ENCODE results near the gene KRTAP4-6. TPM values are rescaled to one million over a fixed set of nuclear protein-coding genes. Genes with fewer than 3 reads are reported as not detected.
"Not testable (repeated sequence)": the region's sequence is repeated elsewhere in the genome, so short reads cannot be mapped to it uniquely, and the experiment has no call there.

Gene KRTAP4-6
- total RNA-seq (2014; rRNA removed; shearing (Covaris generic)): not detected in 2 replicates

DNA sequence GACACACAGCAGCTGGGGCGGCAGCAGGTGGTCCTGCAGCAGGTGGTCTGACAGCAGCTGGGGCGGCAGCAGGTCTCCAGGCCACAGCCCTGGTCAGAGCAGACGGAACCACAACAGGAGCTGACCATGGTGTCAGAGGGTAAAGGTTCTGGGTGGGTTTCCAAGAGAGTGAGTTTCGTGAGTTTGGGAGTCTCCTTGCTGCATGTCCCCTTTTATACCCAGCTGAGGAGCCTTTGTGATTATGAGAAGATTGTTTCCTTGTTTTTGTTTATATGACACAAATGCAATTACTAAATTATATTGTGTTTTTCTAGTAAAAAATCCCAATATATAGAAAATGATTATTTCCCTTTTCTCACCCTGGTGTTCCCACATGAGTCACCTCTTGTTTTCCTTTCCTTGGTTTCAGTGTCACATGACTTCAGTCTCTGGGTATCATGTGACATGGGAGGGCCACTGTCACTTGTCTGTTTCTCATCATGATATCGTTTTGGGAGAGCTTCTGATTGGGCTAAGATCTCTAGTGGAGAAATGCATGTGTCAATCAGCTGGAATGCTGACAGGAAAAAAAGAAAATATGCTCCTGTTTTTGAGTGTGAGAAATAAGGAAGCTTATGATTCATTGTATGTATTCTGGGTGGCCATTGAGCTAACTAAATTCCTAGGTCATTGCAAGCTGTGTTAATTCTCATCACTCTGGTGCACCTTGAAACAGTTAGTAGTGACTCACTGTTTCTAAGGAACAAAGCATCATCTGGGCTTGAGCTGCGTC lies at the start of gene KRTAP4-6:
KRTAP4-6 (minus strand) TSS at position 185 of the 772 bp plus-strand sequence; CDS start at position 128, 57 bp downstream.
- peak; percentile 46 for DNase-seq (ENCODE audit: low read depth)

GRCh38 chr17:41189837-41190318 lies 49.5 kb upstream of the KRTAP4-6 start, which contains the start of gene KRTAP9-1:
Gene KRTAP9-1, plus strand, starts transcription at chr17:41189887. Its CDS starts 0 bp downstream, at chr17:41189887.
- not testable (repeated sequence) for DNase-seq (ENCODE audit: low read depth)

- DNase-seq (ENCODE audit: low read depth): no peak
These were observed 46.5 kb upstream of the KRTAP4-6 start for GRCh38 chr17:41186872-41187271.

DNA sequence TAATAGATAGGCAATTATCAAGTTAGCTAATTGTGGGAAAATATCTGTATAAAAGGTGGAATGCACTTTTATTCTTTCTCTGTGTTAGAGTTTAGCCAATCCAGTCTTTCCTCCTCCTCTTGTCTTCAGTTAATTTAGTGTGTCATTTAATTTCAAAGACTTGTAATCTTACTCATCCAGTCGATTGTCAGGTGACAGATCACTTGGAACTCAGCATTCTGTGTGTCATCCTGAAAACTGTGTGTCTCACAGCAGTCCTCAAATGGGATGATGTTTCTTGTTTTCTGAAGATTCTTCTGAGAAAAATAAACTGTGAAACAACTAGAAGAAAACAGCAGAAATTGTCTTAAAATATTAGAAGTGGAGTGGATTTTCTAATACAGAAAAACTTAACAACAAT lies 44.7 kb upstream of the KRTAP4-6 start:
- DNase-seq (ENCODE audit: low read depth): no peak

- no peak for DNase-seq (ENCODE audit: low read depth)
These were observed 44.2 kb upstream of the KRTAP4-6 start, which contains the start of gene KRTAP4-1 for GRCh38 chr17:41184480-41184961. Gene KRTAP4-1, minus strand, starts transcription at chr17:41184911. Its CDS starts 57 bp downstream, at chr17:41184854.

- peak; percentile 18 for DNase-seq (ENCODE audit: low read depth)
These were observed 38.7 kb upstream of the KRTAP4-6 start for GRCh38 chr17:41178843-41179616.

DNA sequence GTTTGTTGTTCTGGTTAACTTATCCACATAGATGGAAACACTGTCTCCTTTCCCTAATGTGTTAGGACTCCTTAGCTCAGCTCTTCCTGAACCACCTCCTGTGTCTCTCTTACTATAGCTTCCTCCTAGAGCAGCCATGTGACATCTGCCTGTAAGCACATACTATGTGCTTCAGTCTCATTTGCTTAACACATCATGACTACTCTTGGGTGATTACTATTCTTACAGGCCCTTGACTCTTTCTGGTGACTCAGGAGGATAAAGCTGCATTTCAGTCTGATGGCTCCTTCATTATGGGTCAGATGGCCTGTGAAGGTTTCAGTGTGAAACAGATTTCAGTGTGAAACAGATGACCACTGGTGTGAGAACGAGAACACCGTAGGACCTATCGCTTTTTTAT lies 38.0 kb upstream of the KRTAP4-6 start:
- DNase-seq (ENCODE audit: low read depth): peak; percentile 34

DNA sequence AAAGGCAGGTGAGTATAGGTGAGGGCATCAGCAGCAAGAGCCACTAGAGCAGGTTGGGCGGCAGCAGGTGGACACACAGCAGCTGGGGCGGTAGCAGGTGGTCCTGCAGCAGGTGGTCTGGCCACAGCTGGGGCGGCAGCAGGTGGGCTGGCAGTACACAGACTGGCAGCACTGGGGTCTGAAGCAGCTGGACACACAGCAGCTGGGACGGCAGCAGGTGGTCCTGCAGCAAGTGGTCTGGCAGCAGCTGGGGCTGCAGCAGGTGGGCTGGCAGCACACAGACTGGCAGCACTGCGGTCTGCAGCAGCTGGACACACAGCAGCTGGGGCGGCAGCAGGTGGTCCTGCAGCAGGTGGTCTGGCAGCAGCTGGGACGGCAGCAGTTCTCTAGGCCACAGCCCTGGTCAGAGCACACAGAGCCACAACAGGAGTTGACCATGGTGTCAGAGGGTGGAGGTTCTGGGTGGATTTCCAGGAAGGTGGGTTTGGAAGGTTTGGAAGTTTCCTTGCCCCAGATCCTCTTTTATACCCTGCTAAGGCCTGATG lies 37.5 kb upstream of the KRTAP4-6 start, which contains the start of gene KRTAP4-2:
KRTAP4-2 (minus strand) TSS at position 495 of the 545 bp plus-strand sequence; CDS start at position 438, 57 bp downstream.
- DNase-seq (ENCODE audit: low read depth): no peak

DNA sequence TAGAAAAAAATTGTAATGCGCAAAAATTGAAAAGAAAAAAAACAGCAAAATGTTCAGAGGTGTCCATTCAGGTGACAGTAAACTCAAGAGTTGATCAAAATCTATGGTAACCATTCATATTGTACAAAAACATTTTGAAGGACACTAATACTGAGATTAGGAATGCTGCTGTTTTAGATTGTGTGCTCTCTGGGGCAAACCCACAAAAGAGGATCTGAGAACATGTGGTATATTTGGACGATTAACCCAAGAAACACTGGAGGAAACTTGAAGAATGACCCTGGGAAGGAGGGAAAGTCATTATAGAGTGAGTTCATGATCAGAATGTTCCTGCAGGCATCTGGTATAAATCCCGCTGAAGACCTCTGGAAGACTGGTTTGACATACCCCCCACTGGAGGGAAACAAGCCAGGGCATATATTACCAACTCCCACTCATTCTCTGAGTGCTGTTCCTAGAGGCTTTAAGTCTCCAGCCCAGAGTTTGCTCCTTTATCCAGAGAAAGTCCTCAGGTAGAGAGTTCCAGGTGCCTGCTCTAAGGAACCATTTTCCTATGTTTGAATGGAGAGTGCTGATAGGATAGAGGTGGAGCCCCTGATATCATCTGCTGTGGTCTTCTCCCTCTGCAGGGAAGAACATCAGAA lies 36.5 kb upstream of the KRTAP4-6 start:
- DNase-seq (ENCODE audit: low read depth): no peak

GRCh38 chr17:41171886-41172285 lies 31.5 kb upstream of the KRTAP4-6 start:
- DNase-seq (ENCODE audit: low read depth): no peak

- DNase-seq (ENCODE audit: low read depth): no peak
These were observed 27.8 kb upstream of the KRTAP4-6 start, which contains the start of gene KRTAP4-3 for GRCh38 chr17:41168121-41168520. Gene KRTAP4-3, minus strand, starts transcription at chr17:41168221. Its CDS starts 49 bp downstream, at chr17:41168172.

- DNase-seq (ENCODE audit: low read depth): no peak
These were observed 27.2 kb upstream of the KRTAP4-6 start for GRCh38 chr17:41167561-41167960.

DNA sequence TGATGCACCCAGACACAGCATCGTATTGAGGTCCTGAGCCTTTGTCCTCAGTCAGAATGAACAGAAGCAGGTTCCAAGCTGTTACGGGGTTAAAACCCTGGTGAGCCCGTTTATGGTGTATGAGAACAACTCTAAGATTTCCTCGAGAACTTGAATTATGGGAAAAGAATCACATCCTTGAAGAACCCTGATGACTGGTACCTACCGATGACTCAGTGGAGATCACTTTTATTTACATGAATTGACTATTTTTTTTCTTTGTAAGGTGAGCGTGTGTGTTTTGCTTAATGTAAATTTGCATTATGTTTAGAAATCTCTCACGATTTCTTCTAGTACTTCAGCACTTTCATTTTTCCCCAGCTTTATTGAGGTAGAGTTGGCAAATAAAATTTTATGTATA lies 23.5 kb upstream of the KRTAP4-6 start:
- DNase-seq (ENCODE audit: low read depth): no peak

GRCh38 chr17:41160648-41161047 lies 20.3 kb upstream of the KRTAP4-6 start, which contains the start of gene KRTAP4-4:
Gene KRTAP4-4, minus strand, starts transcription at chr17:41160748. Its CDS starts 57 bp downstream, at chr17:41160691.
- no peak for DNase-seq (ENCODE audit: low read depth)

- DNase-seq (ENCODE audit: low read depth): not testable (repeated sequence)
These were observed 19.8 kb upstream of the KRTAP4-6 start for GRCh38 chr17:41160190-41160589.

- no peak for DNase-seq (ENCODE audit: low read depth)
These were observed 13.5 kb upstream of the KRTAP4-6 start for GRCh38 chr17:41153856-41154255.

DNA sequence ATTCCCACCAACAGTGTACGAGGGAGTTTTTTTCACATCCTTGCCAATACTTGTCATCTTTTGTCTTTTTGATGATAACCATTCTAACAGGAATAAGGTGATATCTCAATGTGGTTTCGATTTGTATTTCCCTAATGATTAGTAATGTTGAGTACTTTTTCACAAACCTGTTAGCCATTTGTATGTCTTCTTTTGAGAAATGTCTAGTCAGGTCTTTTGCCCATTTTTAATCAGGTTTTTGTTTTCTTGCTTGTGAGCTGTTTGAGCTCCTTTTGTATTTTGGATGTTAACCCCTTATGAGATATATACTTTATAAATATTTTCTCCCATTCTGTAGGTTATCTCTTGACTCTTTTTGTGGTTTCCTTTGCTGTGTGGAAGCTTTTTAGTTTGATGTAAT lies 11.2 kb upstream of the KRTAP4-6 start:
- DNase-seq (ENCODE audit: low read depth): no peak

GRCh38 chr17:41150026-41150425 lies 9.7 kb upstream of the KRTAP4-6 start:
- no peak for DNase-seq (ENCODE audit: low read depth)

- no peak for DNase-seq (ENCODE audit: low read depth)
These were observed 9.3 kb upstream of the KRTAP4-6 start, which contains the start of gene KRTAP4-5 for GRCh38 chr17:41149652-41149985. Gene KRTAP4-5, minus strand, starts transcription at chr17:41149825. Its CDS starts 58 bp downstream, at chr17:41149767.

- not testable (repeated sequence) for DNase-seq (ENCODE audit: low read depth)
These were observed 8.8 kb upstream of the KRTAP4-6 start for GRCh38 chr17:41148971-41149651.
